Stimulated activated CD8-positive, alpha-beta memory T cell treated with anti-CD3 and anti-CD28 coated beads, Interleukin-7, amount 100 ng/mL, for 1 hour (primary cell): ENCODE results near the gene AGMO.

Source experiments
- DNase-seq, 2 donors: peaks; one replicate each; pipeline ENCODE4 v3.0.0-alpha.2; 2020; ENCODE audit warnings: low read depth in 2 of 2

The AGMO gene

DNA sequence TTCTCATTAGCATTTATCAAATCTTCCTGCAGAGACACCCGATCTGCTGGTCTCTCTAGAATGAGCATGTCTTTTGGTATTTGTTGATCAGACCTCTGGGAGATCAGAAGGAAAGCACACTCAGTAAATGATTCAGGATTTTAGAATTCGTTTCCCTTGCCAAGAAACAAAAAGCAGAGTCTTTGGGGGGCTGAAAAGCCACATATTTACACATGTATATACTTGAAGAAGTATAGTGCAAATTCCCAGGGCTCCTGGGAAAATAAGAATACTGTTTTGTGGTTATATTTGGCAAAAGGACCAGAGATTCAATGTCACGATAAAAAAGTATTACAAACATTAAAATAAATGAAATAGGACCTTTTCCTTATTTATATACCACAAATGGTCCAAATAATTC lies 100.2 kb downstream of the AGMO start:
- DNase-seq: no peak

DNA sequence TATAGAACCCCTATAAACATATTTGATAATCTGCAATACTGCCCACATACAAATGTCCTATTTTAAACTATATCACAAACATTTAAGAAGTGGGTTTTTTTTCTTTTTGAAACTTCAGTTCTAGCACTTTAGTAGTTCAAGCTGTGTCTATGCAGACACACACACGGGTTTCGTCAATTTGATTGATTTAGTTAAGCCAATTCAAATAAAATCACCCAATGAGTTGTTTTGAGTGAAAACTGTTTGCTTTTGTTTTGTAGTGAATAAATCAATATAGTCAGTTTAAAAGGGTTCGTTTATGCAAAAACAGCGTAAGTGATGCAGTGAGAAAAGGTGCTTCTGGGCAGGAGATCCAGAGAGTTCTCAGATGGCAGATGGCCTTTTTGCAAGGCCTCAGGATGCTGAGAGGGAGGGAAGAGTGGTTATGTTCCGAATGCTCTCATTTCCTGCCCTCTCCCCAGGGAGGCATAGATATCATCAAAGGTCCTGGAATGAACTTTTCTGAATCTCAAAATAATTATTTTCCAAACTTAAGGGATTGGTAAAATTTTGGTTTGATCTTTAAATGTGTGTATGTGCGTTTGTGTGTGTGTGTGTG lies 102.7 kb downstream of the AGMO start:
- no peak for DNase-seq

DNA sequence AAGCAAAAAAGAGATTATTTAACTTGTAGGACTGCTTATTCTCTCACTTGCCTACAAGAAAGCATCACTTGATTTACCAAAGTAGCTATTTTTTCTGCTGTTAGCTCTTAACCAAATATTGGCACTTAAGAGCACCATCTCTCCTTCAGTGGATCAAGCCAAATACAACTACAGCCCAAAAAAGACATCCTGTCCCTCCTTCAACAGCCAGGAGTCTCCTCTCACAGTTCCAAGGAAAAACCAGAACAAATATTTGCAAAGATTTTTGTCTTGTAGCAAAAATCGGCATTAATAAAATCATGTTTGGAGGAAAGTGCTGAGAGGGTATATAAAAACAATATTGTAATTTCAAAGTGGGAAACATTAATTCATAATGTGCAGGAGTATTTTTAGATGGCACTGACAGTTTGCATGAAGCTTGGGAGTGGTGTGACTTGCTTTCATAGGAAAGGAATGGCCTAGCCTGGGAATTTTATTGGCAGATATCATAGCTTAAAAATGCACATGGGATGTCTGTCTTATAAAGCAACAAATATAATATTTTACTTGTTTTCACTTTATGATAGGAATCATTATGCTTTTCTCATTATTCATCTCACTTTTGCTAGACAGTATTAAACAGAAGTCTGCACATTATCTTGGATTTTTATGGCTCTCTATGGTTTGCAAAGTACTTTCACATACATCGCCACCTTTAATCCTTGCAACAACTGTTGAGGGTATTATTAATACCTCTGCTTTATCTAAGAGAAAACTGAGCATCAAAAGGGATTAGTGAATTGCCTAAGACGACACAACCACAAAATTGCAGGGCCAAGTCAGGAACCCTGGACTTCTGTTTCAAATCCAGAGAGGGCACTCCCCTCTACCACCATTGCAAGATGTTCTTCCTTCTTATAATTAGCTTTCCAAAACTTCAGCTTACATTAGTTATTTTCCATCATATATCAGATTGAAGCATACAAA lies 103.5 kb downstream of the AGMO start:
- no peak for DNase-seq

DNA sequence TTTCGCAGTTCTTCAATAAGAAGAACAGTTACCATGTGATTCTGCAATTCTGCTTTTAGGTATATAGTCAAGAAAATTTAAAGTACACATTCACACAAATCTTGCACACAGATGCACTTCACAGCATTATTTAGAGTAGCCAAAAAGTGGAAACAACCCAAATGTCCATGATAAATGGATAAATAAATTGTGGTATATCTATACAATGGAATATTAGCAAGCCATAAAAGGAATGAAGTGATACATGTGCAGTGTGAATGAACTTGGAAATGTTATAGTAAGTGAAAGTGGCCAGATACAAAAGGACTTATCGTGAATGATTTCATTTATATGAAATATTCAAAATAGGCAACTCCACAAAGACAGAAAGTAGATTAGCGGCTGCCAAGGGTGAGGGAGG lies 109.1 kb downstream of the AGMO start:
- DNase-seq: no peak

DNA sequence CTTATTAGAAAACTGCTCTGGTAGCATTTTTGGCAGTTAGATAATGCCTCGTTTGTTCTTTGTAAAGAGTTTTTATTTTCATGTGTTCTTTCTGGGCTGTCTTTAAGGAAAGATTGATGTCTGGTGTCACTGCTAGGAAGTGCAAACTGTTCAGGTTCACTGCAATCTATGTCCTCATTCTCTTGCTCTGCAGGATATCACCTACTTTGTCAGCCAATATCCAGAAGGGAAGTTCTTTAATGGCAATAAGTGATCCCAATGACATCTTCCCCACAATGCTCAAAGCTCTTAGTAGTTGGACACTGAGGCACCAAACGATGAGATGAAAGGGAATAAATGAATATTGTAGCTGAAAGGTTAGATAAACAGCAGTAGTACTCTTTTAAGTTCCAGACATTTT lies 115.1 kb downstream of the AGMO start:
- no peak for DNase-seq

DNA sequence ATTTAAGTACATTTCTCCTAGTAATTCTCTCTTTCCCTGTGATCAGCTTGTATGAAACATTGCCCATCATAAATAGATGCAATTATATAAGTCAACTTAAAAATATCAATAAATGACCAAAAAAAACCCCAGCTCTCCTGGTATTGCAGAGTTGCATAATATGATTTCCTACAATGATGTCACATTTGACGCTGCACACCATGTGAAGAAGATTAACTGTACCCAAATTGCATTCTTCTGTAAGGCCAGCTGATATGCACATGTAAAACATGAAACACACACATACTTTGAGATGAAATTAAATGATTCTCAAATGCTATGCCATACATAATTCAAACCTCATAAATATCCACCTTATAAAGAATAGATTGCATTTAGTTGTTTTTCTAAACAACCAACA lies 115.5 kb downstream of the AGMO start:
- no peak for DNase-seq

DNA sequence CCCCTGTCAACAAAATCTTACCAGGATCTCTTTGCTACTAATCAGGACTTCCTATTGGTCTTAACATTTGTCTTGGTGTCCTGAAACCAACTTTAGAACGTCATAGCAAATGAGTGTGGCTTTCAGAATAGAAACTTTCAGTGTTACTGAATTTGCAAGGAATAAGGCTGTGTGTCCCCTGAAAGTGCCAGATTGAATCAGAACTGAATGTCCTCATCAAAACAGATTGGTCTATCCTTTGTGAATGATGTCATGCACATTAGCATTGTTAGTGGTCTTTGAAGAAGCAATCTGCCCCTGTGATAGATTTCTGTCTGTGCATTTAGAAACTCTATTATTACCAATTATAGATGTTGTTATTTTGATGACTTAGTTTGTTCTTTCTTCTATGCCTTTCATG lies 119.9 kb downstream of the AGMO start:
- no peak for DNase-seq

DNA sequence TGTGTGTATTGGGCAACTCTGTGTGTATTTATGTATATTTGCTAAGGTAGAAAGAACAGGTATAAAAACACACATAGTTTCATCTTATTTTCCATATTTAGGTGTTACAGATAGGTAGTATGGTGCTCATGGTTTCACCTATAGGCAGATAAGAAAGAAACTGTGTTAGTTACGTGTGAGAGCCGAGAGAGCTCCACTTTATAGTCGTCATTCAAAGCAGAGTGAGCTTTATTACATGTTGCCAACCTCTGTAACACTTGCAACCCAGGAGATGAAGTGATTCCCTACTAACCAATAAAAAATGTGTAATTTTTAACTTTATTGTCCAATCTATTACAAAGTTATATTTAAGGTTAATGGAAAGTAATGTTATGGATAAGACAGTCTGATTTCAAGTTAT lies 121.3 kb downstream of the AGMO start:
- DNase-seq: no peak

DNA sequence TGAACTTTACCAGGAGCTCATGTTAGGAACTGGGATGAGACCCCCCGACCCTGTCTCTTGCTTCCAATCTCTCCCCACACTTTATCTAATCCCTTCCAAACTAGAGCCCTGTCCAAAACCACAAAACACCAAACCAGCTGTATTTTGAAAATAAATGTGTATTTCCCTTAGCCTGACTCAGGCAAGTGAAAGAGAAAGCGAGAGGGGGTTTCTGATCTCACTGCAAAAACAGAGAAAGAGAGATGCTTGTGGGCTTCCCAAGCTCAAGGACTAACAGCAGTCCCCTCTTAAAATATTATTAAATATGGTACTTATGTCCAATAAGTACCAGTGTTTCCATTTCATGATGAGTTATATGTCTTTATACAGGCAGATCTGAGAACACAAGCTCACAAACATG lies 122.0 kb downstream of the AGMO start:
- DNase-seq: no peak

DNA sequence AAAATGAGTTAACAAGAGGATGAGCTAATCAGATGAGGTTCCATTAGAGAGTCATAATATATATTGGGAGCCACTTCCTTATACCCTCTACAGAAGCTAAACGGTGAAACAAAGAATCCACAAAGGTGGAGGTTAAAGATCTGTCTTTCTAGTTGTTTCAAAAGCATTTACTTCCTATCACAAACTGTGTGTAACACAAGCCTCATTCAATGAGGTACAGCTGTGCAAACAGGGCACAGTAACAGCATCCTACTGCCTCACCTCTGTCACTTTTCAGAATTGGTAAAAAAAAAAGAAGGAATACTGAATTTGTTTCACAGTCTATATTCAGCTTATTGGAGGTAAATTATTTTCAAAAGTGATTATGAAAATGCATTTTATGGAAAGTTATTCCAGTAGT lies 128.7 kb downstream of the AGMO start:
- no peak for DNase-seq

DNA sequence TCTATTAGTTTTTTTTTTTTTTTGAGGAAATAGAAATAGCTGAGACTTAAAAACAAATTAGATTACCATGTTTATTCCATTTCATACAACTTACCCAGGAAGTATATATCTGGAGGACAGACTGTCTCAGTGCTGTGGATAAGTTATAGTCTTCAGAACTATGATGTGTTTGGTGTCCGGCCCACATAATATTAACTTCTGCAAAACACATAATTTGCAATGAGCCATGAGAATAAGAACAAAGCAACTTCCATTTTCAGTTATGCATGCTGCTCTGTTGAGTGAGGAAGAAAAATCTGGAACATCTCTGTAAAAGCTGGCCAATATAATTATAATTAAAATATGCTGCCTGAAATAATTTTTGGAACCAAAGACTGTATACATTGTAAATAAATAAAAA lies 130.9 kb downstream of the AGMO start:
- no peak for DNase-seq

DNA sequence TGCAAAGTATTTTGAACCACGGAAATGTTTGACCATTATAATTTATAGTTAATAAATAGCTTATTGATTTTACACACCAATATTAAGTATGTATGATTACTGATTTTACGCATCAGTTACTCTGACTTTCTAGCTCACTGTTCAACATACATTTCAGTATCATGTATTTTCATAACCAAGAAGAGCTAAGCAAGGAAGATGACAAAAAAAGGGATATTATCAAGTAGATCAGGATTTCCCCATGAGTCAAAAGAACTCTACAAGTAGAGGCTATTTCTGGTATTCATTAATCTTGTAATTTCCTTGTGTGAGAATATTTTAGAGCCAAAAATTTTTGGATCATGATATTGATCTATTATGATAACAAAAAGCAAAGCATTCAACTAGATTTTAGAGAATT lies 131.6 kb downstream of the AGMO start:
- DNase-seq: no peak

DNA sequence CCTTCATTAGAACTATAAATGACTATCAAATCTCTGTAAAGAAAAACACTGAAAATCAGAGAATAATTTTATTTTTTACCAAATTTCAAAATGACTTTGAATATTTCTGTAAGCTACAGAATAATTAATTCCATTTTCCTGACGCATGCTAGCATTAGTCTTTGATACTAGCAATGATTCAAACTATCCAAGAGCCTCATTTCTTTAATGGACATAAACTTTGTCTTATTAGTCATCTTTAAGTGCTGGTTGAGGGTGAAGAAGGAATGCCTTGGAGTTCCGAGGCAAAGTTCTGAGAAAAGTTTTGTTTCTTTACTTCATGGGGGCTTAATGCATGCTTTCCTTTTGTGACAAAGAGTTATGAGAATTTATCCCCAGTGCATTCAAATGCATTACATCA lies 137.3 kb downstream of the AGMO start:
- no peak for DNase-seq

DNA sequence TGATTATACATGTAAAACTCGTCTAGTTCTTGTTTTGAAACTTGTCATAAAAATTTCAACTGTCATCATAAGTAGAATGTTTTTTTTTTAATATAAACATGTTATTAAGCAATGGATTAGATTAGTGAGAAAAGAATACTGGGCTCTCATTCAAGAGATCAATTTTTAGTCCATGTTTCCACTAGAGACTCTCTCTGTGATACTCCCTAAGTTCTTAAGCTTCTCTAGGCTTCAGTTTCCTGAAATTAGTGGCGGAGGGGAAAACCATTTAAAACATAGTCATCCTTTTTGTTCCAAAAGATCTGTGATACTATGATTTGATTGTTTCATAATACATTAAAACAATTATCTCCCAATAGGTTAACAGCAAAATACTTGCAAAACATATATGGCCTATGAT lies 142.2 kb downstream of the AGMO start:
- no peak for DNase-seq

DNA sequence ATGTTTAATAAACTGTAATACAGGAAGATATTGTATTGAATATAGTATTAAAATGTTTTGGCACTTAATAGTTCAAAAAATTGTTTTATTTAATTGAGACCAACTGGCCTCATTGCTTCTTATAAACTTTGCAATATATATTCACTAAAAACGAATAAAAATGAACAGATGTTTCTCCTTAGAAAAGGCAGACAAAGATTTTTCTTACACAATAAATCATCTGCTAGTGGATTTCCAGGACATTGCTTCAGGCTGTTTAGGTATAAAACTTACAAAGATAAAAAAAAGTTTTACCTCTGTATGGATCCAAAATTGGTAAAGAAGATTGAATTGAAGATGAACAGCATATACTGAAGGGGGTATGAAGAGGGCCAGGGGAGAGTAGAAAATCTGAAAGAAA lies 143.6 kb downstream of the AGMO start:
- DNase-seq: no peak

DNA sequence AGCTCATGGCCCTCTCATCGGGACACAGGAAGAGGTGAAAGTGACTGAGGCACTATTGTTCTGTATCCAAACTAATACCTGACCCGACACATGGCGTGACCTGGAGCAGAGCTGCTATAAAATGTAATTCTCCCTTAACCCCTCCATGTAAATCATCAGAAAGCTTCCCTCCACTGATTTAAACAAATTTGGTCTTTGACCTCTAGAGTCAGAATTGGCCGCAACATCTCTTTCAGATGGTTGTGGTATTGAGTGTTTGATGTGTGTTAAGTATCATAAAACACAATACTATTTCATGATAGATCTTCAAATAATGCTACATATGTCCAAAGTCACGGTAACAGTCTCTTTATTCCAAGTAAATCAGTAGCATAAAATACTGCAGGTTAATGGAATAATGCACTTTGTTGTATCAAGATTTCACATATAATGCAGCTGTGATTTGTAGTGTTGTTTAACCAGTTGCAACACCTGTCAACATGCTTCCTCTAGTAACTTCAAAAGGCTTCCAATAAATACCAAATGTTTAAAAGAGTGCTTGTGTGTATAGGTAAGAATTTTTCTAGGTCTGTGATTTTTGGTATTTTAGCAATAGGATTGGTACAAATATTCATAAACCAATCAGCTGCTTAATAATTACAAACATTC lies 144.3 kb downstream of the AGMO start:
- no peak for DNase-seq

DNA sequence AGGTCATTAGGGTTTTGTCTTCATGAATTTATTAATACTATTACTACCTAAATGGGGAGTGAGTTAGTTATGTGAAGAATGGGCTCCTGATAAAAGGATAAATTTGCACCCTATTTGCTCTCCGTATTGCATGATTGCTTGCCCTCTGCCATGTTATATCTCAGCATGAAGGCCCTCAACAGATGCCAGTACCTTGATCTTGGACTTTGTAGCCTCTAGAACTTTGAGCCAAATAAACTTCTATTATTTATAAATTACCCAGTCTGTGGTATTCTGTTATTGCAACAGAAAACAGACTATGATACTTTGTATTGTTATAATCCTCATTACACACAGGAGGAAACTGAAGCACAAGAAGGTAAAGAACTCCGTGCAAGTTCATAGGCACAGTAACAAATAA lies 150.8 kb downstream of the AGMO start:
- no peak for DNase-seq

DNA sequence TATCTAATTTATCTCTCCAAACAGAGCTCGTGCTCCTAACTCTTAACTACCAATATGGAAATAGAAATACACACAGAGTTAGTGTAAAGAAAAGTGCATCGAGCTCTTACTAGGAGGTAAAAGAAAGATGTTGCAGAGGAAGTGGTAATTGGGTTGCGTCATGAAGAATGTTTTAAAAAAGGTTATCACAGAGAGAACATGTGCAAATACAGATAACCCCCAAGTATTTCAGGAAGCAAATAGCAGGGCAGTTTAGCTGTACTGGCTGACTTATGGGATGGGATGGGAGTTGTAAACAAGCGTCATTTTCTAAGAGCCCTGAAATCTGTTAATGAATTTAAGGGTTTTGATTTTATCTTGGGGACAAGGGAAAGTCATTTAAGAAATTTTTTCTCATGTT lies 153.9 kb downstream of the AGMO start:
- DNase-seq: no peak

DNA sequence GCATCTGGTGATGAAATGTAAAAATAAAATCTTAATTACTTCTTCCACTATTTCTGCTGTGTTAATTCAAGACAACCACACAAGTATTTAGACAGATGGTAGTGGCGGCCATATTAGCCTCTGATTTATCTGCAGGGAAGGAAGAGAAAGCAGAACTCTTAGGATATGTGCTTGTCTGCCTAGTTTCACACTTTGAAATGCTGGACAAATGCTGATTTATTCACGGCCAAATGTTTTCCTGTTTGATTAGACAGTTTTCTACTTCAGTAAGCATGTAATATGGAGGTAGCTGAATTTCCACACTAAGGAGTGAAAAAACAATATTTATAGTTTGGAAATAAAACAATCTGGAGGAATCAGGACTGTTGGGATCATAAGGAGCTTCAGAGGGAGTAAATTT lies 158.1 kb downstream of the AGMO start:
- DNase-seq: no peak

DNA sequence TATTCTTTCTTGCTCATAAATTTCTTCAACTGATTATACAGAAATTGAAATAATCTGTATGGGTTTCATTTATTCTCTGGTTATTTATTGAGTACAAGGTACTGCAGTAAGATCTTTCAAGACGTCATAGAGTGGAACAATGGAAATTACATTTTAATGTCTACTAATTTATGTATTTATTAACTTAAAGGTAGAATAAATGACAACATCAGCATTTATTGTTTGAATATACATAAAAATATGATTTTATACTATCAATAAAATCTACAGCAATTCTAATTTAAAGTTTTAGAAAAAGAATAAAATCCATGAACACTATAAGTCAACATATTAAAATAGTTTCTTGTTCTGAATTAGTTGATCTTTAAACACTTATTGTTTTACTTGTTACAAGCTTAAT lies 158.5 kb downstream of the AGMO start:
- no peak for DNase-seq

DNA sequence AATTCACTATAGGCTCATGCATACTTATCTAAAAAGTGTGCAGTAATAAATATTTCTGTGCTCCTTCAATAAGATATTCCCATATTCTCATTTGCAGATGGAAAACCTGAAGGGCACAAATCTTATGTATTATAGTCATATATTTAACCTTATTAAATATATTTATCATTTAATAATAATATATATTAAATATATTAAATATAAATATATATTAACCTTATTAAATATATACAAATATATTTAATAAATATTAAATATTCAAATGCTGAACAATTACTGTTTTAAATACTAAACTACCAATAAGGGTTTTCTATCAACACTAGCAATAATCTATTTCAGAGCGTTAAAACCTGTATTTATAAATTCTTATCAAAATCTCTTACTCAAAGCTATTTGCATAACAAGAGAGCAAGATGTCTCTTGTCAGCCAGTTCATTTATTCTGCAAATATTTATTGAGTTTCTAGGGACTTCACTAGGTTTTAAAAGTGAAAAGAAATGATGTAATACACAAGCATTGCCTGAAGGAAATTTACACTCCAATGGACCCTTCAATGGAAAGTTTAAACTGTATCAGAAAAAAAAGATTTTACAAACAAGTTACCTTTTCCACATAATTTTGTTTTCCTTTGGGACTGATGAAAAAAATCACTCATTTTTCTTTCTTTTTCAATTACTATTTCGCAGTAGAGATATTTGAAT lies 159.2 kb downstream of the AGMO start:
- DNase-seq: no peak

DNA sequence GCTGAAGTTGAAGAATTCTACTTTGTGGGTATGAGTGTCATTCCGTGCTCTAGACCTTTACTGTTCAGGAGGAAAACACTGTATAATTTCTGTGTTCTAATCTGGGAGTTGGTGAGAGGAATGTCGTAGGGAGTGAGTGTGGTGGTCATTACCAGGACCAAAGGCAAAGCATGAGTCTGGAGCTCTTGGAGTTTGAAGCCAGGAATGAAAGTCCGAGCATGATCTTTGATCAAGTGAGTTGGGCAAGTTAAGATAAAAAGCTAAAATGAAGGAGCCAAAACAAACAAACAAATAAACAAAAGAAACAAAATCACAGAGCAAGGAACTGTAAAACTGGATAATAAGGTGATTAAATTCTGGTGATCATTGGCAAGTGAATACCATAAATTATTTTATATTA lies 161.4 kb downstream of the AGMO start:
- no peak for DNase-seq
